H9 (cell line): ENCODE measurements around the gene WHRN. TPM values are rescaled to one million over a fixed set of nuclear protein-coding genes. Genes with fewer than 3 reads are reported as not detected.

ENCODE experiments used
- DNase-seq: peaks from one replicate; pipeline ENCODE4 v3.0.0-alpha.2; 2017
- H2AFZ ChIP-seq: one replicate; pipeline ENCODE4 v1.6.1; 2013; ENCODE audit warnings: mild to moderate bottlenecking, low read length, control low read depth, moderate library complexity
- H2AK5ac ChIP-seq: 2 replicates; pipeline ENCODE4 v1.6.1; 2013; ENCODE audit warnings: low read length, control low read depth, mixed read lengths; ENCODE audit not compliant: insufficient read length
- H2BK120ac ChIP-seq: one replicate; pipeline ENCODE4 v1.6.1; 2013; ENCODE audit warnings: low read depth, mild to moderate bottlenecking, low read length, control low read depth, inconsistent platforms; ENCODE audit not compliant: poor library complexity, severe bottlenecking
- H2BK12ac ChIP-seq: 2 replicates; pipeline ENCODE4 v1.6.1; 2013; ENCODE audit warnings: low read length, control low read depth, mixed read lengths, low read depth; ENCODE audit not compliant: insufficient read length
- H2BK15ac ChIP-seq: 2 replicates; pipeline ENCODE4 v1.6.1; 2013; ENCODE audit warnings: low read depth, low read length, control low read depth
- H2BK20ac ChIP-seq: one replicate; pipeline ENCODE4 v1.6.1; 2013; ENCODE audit warnings: low read depth, mild to moderate bottlenecking, low read length, control low read depth, inconsistent platforms; ENCODE audit not compliant: poor library complexity, severe bottlenecking
- H2BK5ac ChIP-seq: 2 replicates; pipeline ENCODE4 v1.6.1; 2013; ENCODE audit warnings: low read length, control low read depth, mixed read lengths; ENCODE audit not compliant: insufficient read length
- H3K14ac ChIP-seq: 2 replicates; pipeline ENCODE4 v1.6.1; 2013; ENCODE audit warnings: low read length, control low read depth; ENCODE audit not compliant: insufficient read depth
- H3K18ac ChIP-seq: 2 replicates; pipeline ENCODE4 v1.6.1; 2013; ENCODE audit warnings: low read depth, mild to moderate bottlenecking, mixed read lengths, low read length, control low read depth; ENCODE audit not compliant: insufficient read length
- H3K23ac ChIP-seq: 2 replicates; pipeline ENCODE4 v1.6.1; 2013; ENCODE audit warnings: low read length, control low read depth, mixed read lengths, low read depth; ENCODE audit not compliant: insufficient read length
- H3K23me2 ChIP-seq: 2 replicates; pipeline ENCODE4 v1.6.1; 2013; ENCODE audit warnings: low read depth, mild to moderate bottlenecking, mixed read lengths, low read length, control low read depth; ENCODE audit not compliant: insufficient read length, poor library complexity, severe bottlenecking
- H3K27ac ChIP-seq: 2 replicates; pipeline ENCODE4 v1.5.1; 2013; ENCODE audit warnings: low read length, control low read depth, mixed read lengths, low read depth; ENCODE audit not compliant: insufficient read length
- H3K27me3 ChIP-seq: 2 replicates; pipeline ENCODE4 v1.6.1; 2013; ENCODE audit warnings: low read length, control low read depth, inconsistent platforms; ENCODE audit not compliant: insufficient read depth
- H3K4ac ChIP-seq: 2 replicates; pipeline ENCODE4 v1.6.1; 2013; ENCODE audit warnings: low read depth, mild to moderate bottlenecking, control low read depth, inconsistent platforms, low read length, moderate library complexity
- H3K4me1 ChIP-seq: 2 replicates; pipeline ENCODE4 v1.6.1; 2013; ENCODE audit warnings: low read length, control low read depth, inconsistent platforms; ENCODE audit not compliant: insufficient read depth
- H3K4me2 ChIP-seq: 2 replicates; pipeline ENCODE4 v1.6.1; 2013; ENCODE audit warnings: low read length, control low read depth, mixed read lengths; ENCODE audit not compliant: insufficient read length, insufficient read depth
- H3K56ac ChIP-seq: 2 replicates; pipeline ENCODE4 v1.6.1; 2013; ENCODE audit warnings: low read depth, mild to moderate bottlenecking, mixed read lengths, low read length, control low read depth; ENCODE audit not compliant: insufficient read length
- H3K79me1 ChIP-seq: 2 replicates; pipeline ENCODE4 v1.6.1; 2013; ENCODE audit warnings: low read depth, mild to moderate bottlenecking, moderate library complexity, low read length, control low read depth, inconsistent platforms; ENCODE audit not compliant: insufficient read depth, poor library complexity, severe bottlenecking
- H3K79me2 ChIP-seq: 2 replicates; pipeline ENCODE4 v1.6.1; 2013; ENCODE audit warnings: low read length, control low read depth, inconsistent platforms; ENCODE audit not compliant: insufficient read depth
- H3K9ac ChIP-seq: 2 replicates; pipeline ENCODE4 v1.6.1; 2013; ENCODE audit warnings: low read length, control low read depth, mixed read lengths; ENCODE audit not compliant: insufficient read length; ENCODE audit errors: extremely low read depth
- H3K9me3 ChIP-seq: one replicate; pipeline ENCODE4 v1.6.1; 2013; ENCODE audit warnings: low read depth, low read length, inconsistent platforms; ENCODE audit not compliant: control insufficient read depth
- H3T11ph ChIP-seq: one replicate; pipeline ENCODE4 v1.6.1; 2013; ENCODE audit warnings: mild to moderate bottlenecking, low read length, control low read depth, inconsistent platforms
- H4K20me1 ChIP-seq: one replicate; pipeline ENCODE4 v1.6.1; 2013; ENCODE audit not compliant: control insufficient read depth, insufficient read length, insufficient read depth
- H4K5ac ChIP-seq: 2 replicates; pipeline ENCODE4 v1.6.1; 2013; ENCODE audit warnings: low read depth, mild to moderate bottlenecking, mixed read lengths, low read length, control low read depth; ENCODE audit not compliant: insufficient read length
- H4K8ac ChIP-seq: replicated peaks from 2 replicates; pipeline ENCODE4 v1.6.1; 2013; ENCODE audit warnings: low read length, control low read depth, mixed read lengths, low read depth; ENCODE audit not compliant: insufficient read length
- H4K91ac ChIP-seq: 2 replicates; pipeline ENCODE4 v1.6.1; 2013; ENCODE audit warnings: low read depth, mild to moderate bottlenecking, moderate library complexity, mixed read lengths, low read length, control low read depth; ENCODE audit not compliant: insufficient read length
- H3K27ac Mint-ChIP-seq, 3 experiments: 2 replicates in 2 of 3; 3 replicates in 1 of 3; pipeline ENCODE4 v1.8.0; 2020 to 2021; ENCODE audit warnings: mixed read lengths in 3 of 3, mild to moderate bottlenecking in 1 of 3, moderate library complexity in 1 of 3
- H3K27me3 Mint-ChIP-seq: 2 replicates; pipeline ENCODE4 v1.8.0; 2021; ENCODE audit warnings: low read depth, mild to moderate bottlenecking, moderate library complexity, mixed read lengths
- H3K36me3 Mint-ChIP-seq, 3 experiments: 2 replicates in 2 of 3; 3 replicates in 1 of 3; pipeline ENCODE4 v1.8.0; 2020 to 2021; ENCODE audit warnings: low read depth in 3 of 3, mixed read lengths in 3 of 3; ENCODE audit not compliant: insufficient read depth in 1 of 3
- H3K4me1 Mint-ChIP-seq, 2 experiments: 2 replicates each; pipeline ENCODE4 v1.8.0; 2020; ENCODE audit warnings: mixed read lengths in 2 of 2
- H3K4me3 Mint-ChIP-seq, 2 experiments: 2 replicates in 1 of 2; 3 replicates in 1 of 2; pipeline ENCODE4 v1.8.0; 2020 to 2021; ENCODE audit warnings: mild to moderate bottlenecking in 2 of 2, mixed read lengths in 2 of 2, moderate library complexity in 1 of 2
- H3K9me3 Mint-ChIP-seq, 2 experiments: 2 replicates in 1 of 2; 3 replicates in 1 of 2; pipeline ENCODE4 v1.8.0; 2020; ENCODE audit warnings: mild to moderate bottlenecking in 2 of 2, mixed read lengths in 2 of 2, moderate library complexity in 1 of 2
- CTCF ChIP-seq: fragments of 200-600 bp; sonication (generic); conservative IDR thresholded peaks from 3 replicates; pipeline ENCODE4 v1.8.0; 2021; ENCODE audit warnings: antibody characterized with exemption, mild to moderate bottlenecking
- WGBS: extraction: QIAGEN DNeasy Blood & Tissue Kit; methylation state at CpG from one replicate; pipeline ENCODE4 v1.1.7; 2013; ENCODE audit warnings: missing lambda C conversion rate, low lambda C conversion rate, mixed read lengths; ENCODE audit not compliant: insufficient read length; ENCODE audit errors: extremely low coverage; 5-methylcytosine and 5-hydroxymethylcytosine counted together
- total RNA-seq: library from RNA; stranded (reverse); gene quantifications from 2 replicates; pipeline ENCODE4 v1.2.1, GENCODE V29; 2021

Gene WHRN
- total RNA-seq, 1 experiment from 2014 or later = 2.2 TPM

- no CpG with 5 or more reads among the region's 6 CpGs for WGBS
- no peak overlapping the region for H2BK5ac ChIP-seq
- H4K5ac ChIP-seq = no peak overlapping the region
- no peak for DNase-seq
- no peak overlapping the region for H2AK5ac ChIP-seq
- no peaks in the 10 kb centered on the region for H3K23me2 ChIP-seq
- H4K8ac ChIP-seq = no peak overlapping the region
- Mint-ChIP-seq H3K27me3 (no peaks in the 10 kb centered on the region; the same call in 1 of the 2 replicates), H3K27ac (no peak overlapping the region), H3K4me3 (no peak overlapping the region), H3K4me1 (peaks cover 0 to 13% of the 10 kb centered on the region in 2 experiments; a peak in 2 of 4 replicates), H3K36me3 (no peaks in the 10 kb centered on the region; a peak in 1 of 7 replicates), H3K9me3 (no peaks in the 10 kb centered on the region)
- H3K56ac ChIP-seq = no peak overlapping the region
- H3T11ph ChIP-seq = no peak overlapping the region
- no peak overlapping the region for H3K9ac ChIP-seq
- no peak overlapping the region for H4K91ac ChIP-seq
- H3K23ac ChIP-seq = no peak overlapping the region
- no peaks in the 10 kb centered on the region; the same call in 1 of the 2 replicates for H3K27me3 ChIP-seq
- no peak overlapping the region for H2AFZ ChIP-seq
- no peak overlapping the region for H3K4ac ChIP-seq
- H2BK12ac ChIP-seq = no peak overlapping the region
- H4K20me1 ChIP-seq = no peaks in the 10 kb centered on the region
- no peaks in the 10 kb centered on the region for H3K79me2 ChIP-seq
- no peak overlapping the region for H2BK20ac ChIP-seq
- TF ChIP-seq CTCF = no peak
- no peak overlapping the region for H2BK15ac ChIP-seq
- H3K27ac ChIP-seq = no peak overlapping the region
- H2BK120ac ChIP-seq = no peak overlapping the region
- H3K79me1 ChIP-seq = no peaks in the 10 kb centered on the region
- no peak overlapping the region for H3K18ac ChIP-seq
- H3K9me3 ChIP-seq = no peaks in the 10 kb centered on the region
- H3K4me2 ChIP-seq = no peak overlapping the region
- no peak overlapping the region for H3K14ac ChIP-seq
- no peaks in the 10 kb centered on the region for H3K4me1 ChIP-seq
These were observed 71.5 kb downstream of the WHRN start for GRCh38 chr9:114433720-114434255.
